ENCODE results near the gene CHST13. TPM values are rescaled to one million over a fixed set of nuclear protein-coding genes. Genes with fewer than 3 reads are reported as not detected.

Gene CHST13
- total RNA-seq, 5 donors from 2014 or later (not counting 1 experiment from before 2014, with no cell fraction given) = 0.20 TPM; not detected in 4

DNA sequence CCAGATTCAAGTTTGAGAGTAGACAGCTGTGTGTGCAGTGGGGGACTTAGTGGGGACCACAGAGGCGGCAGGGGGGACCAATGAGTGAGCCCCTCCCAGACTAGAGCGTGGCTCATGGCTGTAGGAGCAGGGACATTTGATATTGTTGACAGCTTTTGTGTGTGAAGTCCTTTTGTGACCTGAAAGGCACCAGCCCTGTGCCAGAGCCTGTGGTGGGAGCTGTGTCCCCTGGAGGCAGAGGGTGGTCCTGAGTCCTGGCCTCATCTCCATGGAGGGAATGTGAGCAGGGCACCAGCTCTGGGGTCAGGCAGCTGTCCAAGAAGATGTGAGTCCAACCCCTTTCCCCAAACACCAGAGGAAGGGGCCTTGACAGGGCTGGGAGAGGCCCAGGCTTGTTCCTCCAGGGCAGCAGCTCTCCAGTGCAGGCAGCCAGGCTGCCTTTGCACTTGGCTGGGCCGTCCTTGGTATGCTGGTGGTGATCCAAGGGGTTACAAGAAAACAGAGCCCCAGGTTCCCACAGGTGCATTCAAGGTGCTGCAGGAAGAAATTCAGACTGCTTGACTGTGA is 44.9 kb downstream of the CHST13 start:
- no peak overlapping the region for H3K27ac ChIP-seq (ENCODE audit: low read length)
- ChIA-PET CTCF (no interaction called here), POLR2A (no interaction called here)
- DNase-seq (no peak), ATAC-seq (replicated peaks in 1 of 4) (no peak)
- no peak overlapping the region for H3K27ac Mint-ChIP-seq
- peaks cover 0 to 26% of the 10 kb centered on the region in 2 experiments for H3K27me3 ChIP-seq (replicated peaks in 1 of 2; ENCODE audit: control insufficient read depth in 2 of 2, extremely low read depth in 1 of 2, insufficient read depth in 2 of 2, low read length in 1 of 2)
- H3K4me3 Mint-ChIP-seq = no peak overlapping the region
- no peak overlapping the region for H3K4me3 ChIP-seq (ENCODE audit: control insufficient read depth in 1 of 2, extremely low read depth in 1 of 2, low read length in 1 of 2)
- H3K27me3 Mint-ChIP-seq = peaks cover 8 to 18% of the 10 kb centered on the region in 2 donors
- WGBS (ENCODE audit: insufficient coverage) = 54% methylated on average over 3 of the region's 3 CpGs
- H3K36me3 ChIP-seq (ENCODE audit: control insufficient read depth in 2 of 2, extremely low read depth in 1 of 2, insufficient read depth in 1 of 2, low read length in 1 of 2) = no peaks in the 10 kb centered on the region
- H3K9me3 ChIP-seq = no peaks in the 10 kb centered on the region
- no peaks in the 10 kb centered on the region for H3K4me1 ChIP-seq (ENCODE audit: control insufficient read depth in 1 of 2, extremely low read depth in 1 of 2, insufficient read depth in 2 of 2, low read length in 2 of 2)
- H3K4me1 Mint-ChIP-seq = no peaks in the 10 kb centered on the region
- H3K36me3 Mint-ChIP-seq = no peaks in the 10 kb centered on the region
- H3K9me3 Mint-ChIP-seq = no peaks in the 10 kb centered on the region

DNA sequence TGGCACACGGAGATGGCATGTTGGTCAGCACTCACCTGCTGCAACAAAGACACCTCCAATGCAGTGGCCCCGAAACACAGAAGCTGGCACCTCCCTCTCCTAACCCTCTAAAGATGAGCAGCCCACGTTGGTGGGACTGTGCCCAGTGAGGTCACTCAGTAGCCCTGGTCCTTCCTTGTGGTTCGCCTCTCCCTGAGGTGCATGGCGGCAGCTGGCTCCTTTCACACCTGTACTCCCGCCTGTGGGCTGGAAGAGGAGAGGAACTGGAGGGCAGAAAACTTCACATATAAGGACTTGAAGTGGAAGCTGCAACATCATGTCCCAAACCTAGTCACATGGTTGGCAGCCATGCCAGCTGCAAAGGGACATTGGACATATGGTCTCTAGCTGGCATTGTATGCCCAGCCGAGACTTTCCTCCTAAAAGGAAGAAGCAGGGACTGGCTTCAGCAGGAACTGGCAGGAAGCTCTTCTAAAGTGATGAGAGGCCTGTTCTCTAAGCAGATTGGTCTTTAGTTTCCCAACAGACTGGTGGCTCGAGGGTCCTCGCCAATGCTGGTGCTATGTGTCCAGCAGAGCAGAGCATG is 45.5 kb downstream of the CHST13 start:
- H3K27me3 ChIP-seq (replicated peaks in 1 of 2; ENCODE audit: control insufficient read depth in 2 of 2, extremely low read depth in 1 of 2, insufficient read depth in 2 of 2, low read length in 1 of 2) = peaks cover 0 to 26% of the 10 kb centered on the region in 2 experiments
- no peak overlapping the region for H3K27ac ChIP-seq (ENCODE audit: low read length)
- H3K4me1 ChIP-seq (ENCODE audit: control insufficient read depth in 1 of 2, extremely low read depth in 1 of 2, insufficient read depth in 2 of 2, low read length in 2 of 2) = no peaks in the 10 kb centered on the region
- Mint-ChIP-seq H3K9me3 (no peaks in the 10 kb centered on the region), H3K36me3 (no peaks in the 10 kb centered on the region), H3K27ac (no peak overlapping the region), H3K4me1 (no peaks in the 10 kb centered on the region), H3K4me3 (no peak overlapping the region), H3K27me3 (peaks cover 8 to 22% of the 10 kb centered on the region in 2 donors)
- no peaks in the 10 kb centered on the region for H3K9me3 ChIP-seq
- WGBS (ENCODE audit: insufficient coverage) = 68% methylated on average over 6 of the region's 9 CpGs
- H3K4me3 ChIP-seq (ENCODE audit: control insufficient read depth in 1 of 2, extremely low read depth in 1 of 2, low read length in 1 of 2) = no peak overlapping the region
- no peaks in the 10 kb centered on the region for H3K36me3 ChIP-seq (ENCODE audit: control insufficient read depth in 2 of 2, extremely low read depth in 1 of 2, insufficient read depth in 1 of 2, low read length in 1 of 2)
- ChIA-PET CTCF (no interaction called here), POLR2A (no interaction called here)
- ATAC-seq (replicated peaks in 1 of 4) (no peak), DNase-seq (no peak)

DNA sequence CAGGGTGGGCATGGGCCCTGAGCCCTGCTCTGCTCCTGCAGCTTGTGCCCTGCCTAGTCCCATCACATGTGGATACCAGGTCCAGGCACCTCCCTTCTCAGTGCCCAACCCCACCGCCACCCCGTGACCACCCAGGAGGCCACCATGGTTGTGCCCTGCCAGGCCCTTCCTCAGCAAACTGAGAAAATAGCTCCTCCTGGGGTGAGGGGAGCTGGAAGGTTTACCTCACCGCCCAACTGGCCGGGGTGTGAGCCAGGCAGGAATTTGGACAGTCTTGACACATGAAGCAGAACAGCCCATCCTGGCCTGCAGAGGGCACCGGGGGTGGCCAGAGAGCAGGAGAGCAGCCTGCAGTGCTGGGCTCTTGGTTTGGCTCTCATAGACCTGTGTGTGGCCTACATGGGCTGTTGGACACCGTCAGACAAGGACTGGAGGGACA is 46.2 kb downstream of the CHST13 start:
- Histone ChIP-seq H3K9me3 (no peaks in the 10 kb centered on the region), H3K4me3 (ENCODE audit: control insufficient read depth in 1 of 2, extremely low read depth in 1 of 2, low read length in 1 of 2) (no peak overlapping the region), H3K36me3 (ENCODE audit: control insufficient read depth in 2 of 2, extremely low read depth in 1 of 2, insufficient read depth in 1 of 2, low read length in 1 of 2) (no peaks in the 10 kb centered on the region), H3K27me3 (replicated peaks in 1 of 2; ENCODE audit: control insufficient read depth in 2 of 2, extremely low read depth in 1 of 2, insufficient read depth in 2 of 2, low read length in 1 of 2) (peaks cover 0 to 26% of the 10 kb centered on the region in 2 experiments), H3K4me1 (ENCODE audit: control insufficient read depth in 1 of 2, extremely low read depth in 1 of 2, insufficient read depth in 2 of 2, low read length in 2 of 2) (no peaks in the 10 kb centered on the region), H3K27ac (ENCODE audit: low read length) (no peak overlapping the region)
- no peak overlapping the region for H3K27ac Mint-ChIP-seq
- H3K4me1 Mint-ChIP-seq = no peaks in the 10 kb centered on the region
- ATAC-seq (replicated peaks in 1 of 4) = no peak
- peaks cover 7 to 26% of the 10 kb centered on the region in 2 donors for H3K27me3 Mint-ChIP-seq
- WGBS (ENCODE audit: insufficient coverage) = 85% methylated on average over 3 of the region's 6 CpGs
- ChIA-PET POLR2A (no interaction called here), CTCF (no interaction called here)
- no peaks in the 10 kb centered on the region for H3K9me3 Mint-ChIP-seq
- no peak for DNase-seq
- H3K4me3 Mint-ChIP-seq = no peak overlapping the region
- no peaks in the 10 kb centered on the region for H3K36me3 Mint-ChIP-seq

DNA sequence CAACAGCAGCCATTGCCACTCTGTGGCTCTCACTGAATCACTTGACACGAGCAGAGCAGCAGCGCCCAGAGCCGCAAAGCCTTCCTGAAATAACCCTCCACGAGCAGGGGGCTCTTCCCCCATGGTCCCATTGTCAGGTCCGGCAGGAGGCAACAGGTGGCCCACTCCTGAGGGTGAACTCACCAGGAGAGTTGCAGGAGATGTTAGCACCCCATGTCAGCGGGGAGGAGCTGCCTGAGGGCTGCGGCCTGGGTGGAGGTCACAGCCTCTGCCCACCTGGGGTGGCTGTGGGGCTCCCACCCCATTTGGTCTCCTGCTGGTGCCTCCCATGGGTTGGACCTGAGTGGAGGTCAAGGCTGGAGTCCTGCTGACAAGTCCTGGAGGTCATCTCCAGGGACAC is 47.1 kb downstream of the CHST13 start:
- Mint-ChIP-seq H3K36me3 (no peaks in the 10 kb centered on the region), H3K4me1 (no peaks in the 10 kb centered on the region), H3K27ac (no peak overlapping the region), H3K9me3 (no peaks in the 10 kb centered on the region), H3K27me3 (peaks cover 0 to 22% of the 10 kb centered on the region in 2 donors), H3K4me3 (no peak overlapping the region)
- POLR2A ChIA-PET = no interaction called here
- H3K36me3 ChIP-seq (ENCODE audit: control insufficient read depth in 2 of 2, extremely low read depth in 1 of 2, insufficient read depth in 1 of 2, low read length in 1 of 2) = no peaks in the 10 kb centered on the region
- H3K9me3 ChIP-seq = no peaks in the 10 kb centered on the region
- H3K27ac ChIP-seq (ENCODE audit: low read length) = no peak overlapping the region
- WGBS (ENCODE audit: insufficient coverage) = 77% methylated on average over 7 of the region's 7 CpGs
- no peaks in the 10 kb centered on the region for H3K4me1 ChIP-seq (ENCODE audit: control insufficient read depth in 1 of 2, extremely low read depth in 1 of 2, insufficient read depth in 2 of 2, low read length in 2 of 2)
- ATAC-seq (replicated peaks in 1 of 4) = no peak
- peaks cover 0 to 26% of the 10 kb centered on the region in 2 experiments for H3K27me3 ChIP-seq (replicated peaks in 1 of 2; ENCODE audit: control insufficient read depth in 2 of 2, extremely low read depth in 1 of 2, insufficient read depth in 2 of 2, low read length in 1 of 2)
- no peak overlapping the region for H3K4me3 ChIP-seq (ENCODE audit: control insufficient read depth in 1 of 2, extremely low read depth in 1 of 2, low read length in 1 of 2)
- CTCF ChIA-PET = no interaction called here
- no peak for DNase-seq

DNA sequence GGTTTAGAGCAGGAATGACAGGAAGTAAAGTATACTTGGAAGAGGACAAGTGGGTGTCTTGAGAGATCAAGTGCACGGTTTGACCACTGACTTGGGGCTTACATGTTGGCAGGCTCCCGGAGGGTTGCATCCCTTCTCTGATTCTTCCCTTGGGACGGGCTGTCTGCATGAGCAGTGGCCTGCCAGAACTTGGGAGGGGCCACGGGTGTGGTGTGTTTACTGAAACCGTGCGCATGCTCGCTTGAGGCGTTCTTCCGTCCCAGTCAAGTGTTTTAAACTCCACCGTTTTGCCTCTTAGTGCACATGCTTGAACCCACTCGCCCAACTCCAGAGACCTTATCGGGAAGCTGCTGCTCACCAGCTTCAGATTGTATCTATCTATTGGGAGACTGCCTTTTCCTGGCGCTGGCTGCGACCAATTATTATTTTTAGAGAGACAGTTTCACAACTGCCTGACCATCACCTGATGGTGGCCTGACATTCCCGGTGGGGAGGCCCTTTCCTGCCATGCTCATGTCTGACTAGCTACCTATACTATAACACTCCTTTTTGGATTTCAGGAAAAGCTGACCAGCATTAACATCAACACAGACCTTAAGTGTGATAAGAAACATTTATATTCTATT is 49.6 kb downstream of the CHST13 start:
- no peaks in the 10 kb centered on the region for H3K36me3 Mint-ChIP-seq
- Histone ChIP-seq H3K9me3 (no peaks in the 10 kb centered on the region), H3K27ac (ENCODE audit: low read length) (no peak overlapping the region), H3K36me3 (ENCODE audit: control insufficient read depth in 2 of 2, extremely low read depth in 1 of 2, insufficient read depth in 1 of 2, low read length in 1 of 2) (no peaks in the 10 kb centered on the region), H3K4me3 (ENCODE audit: control insufficient read depth in 1 of 2, extremely low read depth in 1 of 2, low read length in 1 of 2) (no peak overlapping the region), H3K4me1 (ENCODE audit: control insufficient read depth in 1 of 2, extremely low read depth in 1 of 2, insufficient read depth in 2 of 2, low read length in 2 of 2) (no peaks in the 10 kb centered on the region), H3K27me3 (replicated peaks in 1 of 2; ENCODE audit: control insufficient read depth in 2 of 2, extremely low read depth in 1 of 2, insufficient read depth in 2 of 2, low read length in 1 of 2) (peaks cover 0 to 32% of the 10 kb centered on the region in 2 experiments)
- H3K4me1 Mint-ChIP-seq = no peaks in the 10 kb centered on the region
- ChIA-PET POLR2A (no interaction called here), CTCF (no interaction called here)
- no peak overlapping the region for H3K27ac Mint-ChIP-seq
- H3K27me3 Mint-ChIP-seq = peaks cover 3 to 34% of the 10 kb centered on the region in 2 donors
- WGBS (ENCODE audit: insufficient coverage) = 90% methylated on average over 12 of the region's 15 CpGs
- no peaks in the 10 kb centered on the region for H3K9me3 Mint-ChIP-seq
- DNase-seq = no peak
- no peak overlapping the region for H3K4me3 Mint-ChIP-seq
- ATAC-seq (replicated peaks in 1 of 4) = no peak

DNA sequence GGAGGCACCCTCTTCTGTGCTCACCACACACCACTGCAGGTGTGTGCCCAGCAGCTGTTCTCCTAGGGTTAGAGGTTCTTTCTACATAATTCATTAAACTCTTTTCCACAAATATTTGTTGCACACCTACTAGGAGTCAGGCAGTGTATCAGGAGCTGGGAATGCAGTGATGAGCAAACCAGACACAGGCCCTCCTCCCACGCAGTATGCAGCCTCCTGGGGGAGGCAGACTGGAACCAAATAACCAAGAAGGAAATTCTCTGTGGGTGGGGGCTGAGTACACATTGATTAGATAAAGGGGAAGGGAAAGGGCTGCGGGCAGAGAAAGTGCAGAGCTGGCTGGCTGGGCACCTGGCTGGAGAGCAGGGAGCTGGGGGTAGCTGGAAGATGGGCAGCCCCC is 53.3 kb downstream of the CHST13 start:
- Histone ChIP-seq H3K4me3 (ENCODE audit: control insufficient read depth in 1 of 2, extremely low read depth in 1 of 2, low read length in 1 of 2) (no peak overlapping the region), H3K27me3 (replicated peaks in 1 of 2; ENCODE audit: control insufficient read depth in 2 of 2, extremely low read depth in 1 of 2, insufficient read depth in 2 of 2, low read length in 1 of 2) (peaks cover 0 to 30% of the 10 kb centered on the region in 2 experiments), H3K36me3 (ENCODE audit: control insufficient read depth in 2 of 2, extremely low read depth in 1 of 2, insufficient read depth in 1 of 2, low read length in 1 of 2) (no peaks in the 10 kb centered on the region), H3K27ac (ENCODE audit: low read length) (no peak overlapping the region), H3K9me3 (no peaks in the 10 kb centered on the region), H3K4me1 (ENCODE audit: control insufficient read depth in 1 of 2, extremely low read depth in 1 of 2, insufficient read depth in 2 of 2, low read length in 2 of 2) (no peaks in the 10 kb centered on the region)
- 100% methylated on average over 1 of the region's 2 CpGs for WGBS (ENCODE audit: insufficient coverage)
- Mint-ChIP-seq H3K4me1 (no peaks in the 10 kb centered on the region), H3K36me3 (no peaks in the 10 kb centered on the region), H3K4me3 (no peak overlapping the region), H3K27ac (no peak overlapping the region), H3K9me3 (no peaks in the 10 kb centered on the region), H3K27me3 (peaks cover 6 to 40% of the 10 kb centered on the region in 2 donors)
- no peak for DNase-seq
- ChIA-PET CTCF (interaction anchor here in 1 of 2 donors (0.9 kb wide), 1 partner anchor 55 kb away, joined by 4 read pairs; no protein-coding TSS in a partner anchor), POLR2A (no interaction called here)
- ATAC-seq (replicated peaks in 1 of 4) = no peak

Measured in T-cell (primary cell).